Natural killer cell (primary cell): ENCODE results near the gene SCAF4. TPM values are rescaled to one million over a fixed set of nuclear protein-coding genes. Genes with fewer than 3 reads are reported as not detected.

ENCODE experiments used
- ATAC-seq, 3 donors: fragments of 150-1000 bp in 2 of 3; fragments of 200-7000 bp in 1 of 3; cut with Tn5 transposase; 1 replicate in 1 of 3; 2 replicates in 2 of 3; pipeline ENCODE4 v1.10.0; 2021; ENCODE audit warnings: mild to moderate bottlenecking in 2 of 3, moderate library complexity in 2 of 3
- DNase-seq, 2 donors: peaks; one replicate each; pipeline versions ENCODE4 v3.0.0 to v3.0.0-alpha.2; 2013 to 2021; ENCODE audit warnings: mixed read lengths in 1 of 2
- H3K27ac ChIP-seq: one replicate; pipeline ENCODE4 v1.5.1; 2013; ENCODE audit warnings: mild to moderate bottlenecking, low read length
- H3K27me3 ChIP-seq: one replicate; pipeline ENCODE4 v1.6.1; 2013; ENCODE audit warnings: low read length; ENCODE audit not compliant: control insufficient read depth, insufficient read depth
- H3K36me3 ChIP-seq: one replicate; pipeline ENCODE4 v1.6.1; 2013; ENCODE audit warnings: low read length; ENCODE audit not compliant: control insufficient read depth, insufficient read depth
- H3K4me1 ChIP-seq: one replicate; pipeline ENCODE4 v1.6.1; 2013; ENCODE audit warnings: low read length; ENCODE audit not compliant: control insufficient read depth, insufficient read depth
- H3K4me3 ChIP-seq: one replicate; pipeline ENCODE4 v1.5.1; 2013; ENCODE audit warnings: low read length
- H3K9me3 ChIP-seq: one replicate; pipeline ENCODE4 v1.6.1; 2013; ENCODE audit warnings: low read length; ENCODE audit not compliant: control insufficient read depth, insufficient read depth
- H3K27ac Mint-ChIP-seq, 2 donors: one replicate each; pipeline ENCODE4 v1.8.0; 2022; ENCODE audit warnings: mild to moderate bottlenecking in 2 of 2, mixed read lengths in 2 of 2, moderate library complexity in 1 of 2
- H3K27me3 Mint-ChIP-seq, 2 donors: one replicate each; pipeline ENCODE4 v1.8.0; 2022; ENCODE audit warnings: low read depth in 2 of 2, mixed read lengths in 2 of 2
- H3K36me3 Mint-ChIP-seq: one replicate; pipeline ENCODE4 v1.8.0; 2022; ENCODE audit warnings: mixed read lengths
- H3K4me1 Mint-ChIP-seq, 2 donors: one replicate each; pipeline ENCODE4 v1.8.0; 2022; ENCODE audit warnings: mixed read lengths in 2 of 2
- H3K4me3 Mint-ChIP-seq: one replicate; pipeline ENCODE4 v1.8.0; 2022; ENCODE audit warnings: mild to moderate bottlenecking, moderate library complexity, mixed read lengths
- H3K9me3 Mint-ChIP-seq, 2 donors: one replicate each; pipeline ENCODE4 v1.8.0; 2022; ENCODE audit warnings: mixed read lengths in 2 of 2
- CTCF ChIP-seq: fragments of 200-600 bp; IDR thresholded peaks from one replicate; pipeline ENCODE4 v1.8.0; 2022; ENCODE audit warnings: antibody characterized with exemption
- WGBS: methylation state at CpG from one replicate; pipeline ENCODE4 v1.1.7; 2013; ENCODE audit warnings: missing lambda C conversion rate; ENCODE audit not compliant: insufficient coverage; 5-methylcytosine and 5-hydroxymethylcytosine counted together
- intact Hi-C: fragments of 100-400 bp; cut with micrococcal nuclease; formaldehyde crosslinking; loops from one replicate; pipeline ENCODE4 v1.14.2; 2022
- total RNA-seq, 4 donors: library from RNA; stranded (reverse); fragments of 120-200 nt in 1 of 4; gene quantifications; one replicate each; pipeline versions ENCODE4 v1.2.3 to v1.2.4, GENCODE V29; 2013 to 2022

Gene SCAF4
- total RNA-seq, 3 donors from 2014 or later (not counting 1 experiment from before 2014, with no cell fraction given) = 93.2 to 109 (median 101) TPM

- ATAC-seq (no peak), DNase-seq (no peak)
- H3K4me1 ChIP-seq = no peaks in the 10 kb centered on the region
- Mint-ChIP-seq H3K36me3 (peaks cover 20% of the 10 kb centered on the region), H3K9me3 (no peaks in the 10 kb centered on the region), H3K27ac (no peak overlapping the region), H3K4me3 (no peak overlapping the region), H3K27me3 (no peaks in the 10 kb centered on the region), H3K4me1 (peaks cover 0 to 5% of the 10 kb centered on the region in 2 donors)
- TF ChIP-seq CTCF = no peak
- no peak overlapping the region for H3K27ac ChIP-seq
- peaks cover 76% of the 10 kb centered on the region for H3K36me3 ChIP-seq
- no peak overlapping the region for H3K4me3 ChIP-seq
- intact Hi-C loops = no loop called here
- H3K9me3 ChIP-seq = no peaks in the 10 kb centered on the region
- no peaks in the 10 kb centered on the region for H3K27me3 ChIP-seq
- WGBS = 98% methylated on average over 7 of the region's 7 CpGs
These were observed 45.5 kb downstream of the SCAF4 start for GRCh38 chr21:31686272-31686915.

- WGBS = 83% methylated on average over 3 of the region's 7 CpGs
- no peak overlapping the region for H3K4me3 ChIP-seq
- ATAC-seq (no peak), DNase-seq (no peak)
- H3K4me3 Mint-ChIP-seq = no peak overlapping the region
- TF ChIP-seq CTCF = no peak
- peaks cover 61% of the 10 kb centered on the region for H3K36me3 ChIP-seq
- H3K27ac Mint-ChIP-seq = no peak overlapping the region
- peaks cover 11% of the 10 kb centered on the region for H3K36me3 Mint-ChIP-seq
- no peaks in the 10 kb centered on the region for H3K4me1 Mint-ChIP-seq
- intact Hi-C loops = no loop called here
- H3K27me3 Mint-ChIP-seq = no peaks in the 10 kb centered on the region
- no peaks in the 10 kb centered on the region for H3K9me3 Mint-ChIP-seq
- H3K27ac ChIP-seq = no peak overlapping the region
- H3K4me1 ChIP-seq = no peaks in the 10 kb centered on the region
- no peaks in the 10 kb centered on the region for H3K27me3 ChIP-seq
- no peaks in the 10 kb centered on the region for H3K9me3 ChIP-seq
These were observed 47.0 kb downstream of the SCAF4 start for GRCh38 chr21:31684918-31685317.

- H3K9me3 ChIP-seq = no peaks in the 10 kb centered on the region
These were observed 48.9 kb downstream of the SCAF4 start for GRCh38 chr21:31683029-31683428.

More at GRCh38 chr21:31683029-31683428, 48.9 kb downstream of the SCAF4 start:
- peaks cover 56% of the 10 kb centered on the region for H3K36me3 ChIP-seq
- no peak overlapping the region for H3K27ac ChIP-seq
- ATAC-seq (no peak), DNase-seq (no peak)
- Mint-ChIP-seq H3K27ac (no peak overlapping the region), H3K9me3 (no peaks in the 10 kb centered on the region), H3K27me3 (no peaks in the 10 kb centered on the region), H3K4me1 (no peaks in the 10 kb centered on the region), H3K36me3 (peaks cover 11% of the 10 kb centered on the region), H3K4me3 (no peak overlapping the region)
- intact Hi-C loops = no loop called here
- no peaks in the 10 kb centered on the region for H3K4me1 ChIP-seq
- no peak for TF ChIP-seq CTCF
- H3K4me3 ChIP-seq = no peak overlapping the region
- 98% methylated on average over 5 of the region's 5 CpGs for WGBS
- no peaks in the 10 kb centered on the region for H3K27me3 ChIP-seq
